ENCODE data around the gene GUCY1A2.

GUCY1A2 gene

GRCh38 chr11:106913141-106913540, 105.1 kb downstream of the GUCY1A2 start:
- H2BK12ac ChIP-seq (ENCODE audit: low read length), result no peak overlapping the region
- H4K91ac ChIP-seq (ENCODE audit: low read depth, low read length), result no peak overlapping the region
- no peaks in the 10 kb centered on the region for H3K79me1 ChIP-seq (ENCODE audit: low read length)
- H4K8ac ChIP-seq (ENCODE audit: low read depth, low read length), result no peak overlapping the region
- H3K4me1 ChIP-seq (ENCODE audit: control insufficient read depth in 1 of 2, insufficient read depth in 2 of 2, low read length in 2 of 2), result no peaks in the 10 kb centered on the region
- H2AK5ac ChIP-seq (ENCODE audit: low read length), result no peak overlapping the region
- peak in 1 of 2 donors; percentile 4 for DNase-seq
- no peak overlapping the region for H2BK120ac ChIP-seq (ENCODE audit: insufficient read depth, low read length, poor library complexity)
- no peak overlapping the region for H3K4me2 ChIP-seq (ENCODE audit: low read length)
- no peak overlapping the region for H3K4me3 ChIP-seq (ENCODE audit: low read depth, low read length)
- no peaks in the 10 kb centered on the region for H3K36me3 ChIP-seq (ENCODE audit: control insufficient read depth in 1 of 2, insufficient read depth in 2 of 2, low read length in 2 of 2)
- no peaks in the 10 kb centered on the region for H3K79me2 ChIP-seq (ENCODE audit: control insufficient read depth, insufficient read depth, low read length, poor library complexity)
- no peak overlapping the region for H3K27ac ChIP-seq (ENCODE audit: low read depth, low read length)
- no peak overlapping the region for H3K9ac ChIP-seq (ENCODE audit: low read length)
- no peak overlapping the region for H4K12ac ChIP-seq (ENCODE audit: low read depth, low read length)
- no CpG with 5 or more reads among the region's 2 CpGs for WGBS (ENCODE audit: extremely low coverage, insufficient coverage, insufficient read length)
- H3K23ac ChIP-seq (ENCODE audit: low read length), result no peak overlapping the region
- H3K27me3 ChIP-seq (ENCODE audit: insufficient read depth, low read length), result no peaks in the 10 kb centered on the region
- no peak overlapping the region for H3K4ac ChIP-seq (ENCODE audit: low read depth, low read length)
- no peaks in the 10 kb centered on the region for H3K9me3 ChIP-seq (ENCODE audit: insufficient read depth, low read depth, low read length)
- H2BK5ac ChIP-seq (ENCODE audit: low read depth, low read length, poor library complexity), result no peak overlapping the region
- no peak overlapping the region for H2AFZ ChIP-seq (ENCODE audit: insufficient read depth, low read length, poor library complexity)
- no peak overlapping the region for H3K14ac ChIP-seq (ENCODE audit: low read length)
- no peak overlapping the region for H3K18ac ChIP-seq (ENCODE audit: low read length)

- no peak overlapping the region for H2BK120ac ChIP-seq (ENCODE audit: insufficient read depth, low read length, poor library complexity)
- no peak overlapping the region for H4K12ac ChIP-seq (ENCODE audit: low read depth, low read length)
- H3K79me1 ChIP-seq (ENCODE audit: low read length), result no peaks in the 10 kb centered on the region
- WGBS (ENCODE audit: extremely low coverage, insufficient coverage, insufficient read length), result no CpG with 5 or more reads among the region's 2 CpGs
- no peaks in the 10 kb centered on the region for H3K79me2 ChIP-seq (ENCODE audit: control insufficient read depth, insufficient read depth, low read length, poor library complexity)
- no peak overlapping the region for H3K27ac ChIP-seq (ENCODE audit: low read depth, low read length)
- H4K8ac ChIP-seq (ENCODE audit: low read depth, low read length), result no peak overlapping the region
- H4K91ac ChIP-seq (ENCODE audit: low read depth, low read length), result no peak overlapping the region
- H3K27me3 ChIP-seq (ENCODE audit: insufficient read depth, low read length), result no peaks in the 10 kb centered on the region
- no peak overlapping the region for H2AK5ac ChIP-seq (ENCODE audit: low read length)
- H3K14ac ChIP-seq (ENCODE audit: low read length), result no peak overlapping the region
- H2BK5ac ChIP-seq (ENCODE audit: low read depth, low read length, poor library complexity), result no peak overlapping the region
- DNase-seq, result no peak
- H3K4me2 ChIP-seq (ENCODE audit: low read length), result no peak overlapping the region
- H3K9ac ChIP-seq (ENCODE audit: low read length), result no peak overlapping the region
- H3K9me3 ChIP-seq (ENCODE audit: insufficient read depth, low read depth, low read length), result no peaks in the 10 kb centered on the region
- H2AFZ ChIP-seq (ENCODE audit: insufficient read depth, low read length, poor library complexity), result no peak overlapping the region
- no peak overlapping the region for H3K4ac ChIP-seq (ENCODE audit: low read depth, low read length)
- H2BK12ac ChIP-seq (ENCODE audit: low read length), result no peak overlapping the region
- H3K4me3 ChIP-seq (ENCODE audit: low read depth, low read length), result no peak overlapping the region
- no peaks in the 10 kb centered on the region for H3K36me3 ChIP-seq (ENCODE audit: control insufficient read depth in 1 of 2, insufficient read depth in 2 of 2, low read length in 2 of 2)
- no peak overlapping the region for H3K23ac ChIP-seq (ENCODE audit: low read length)
- no peaks in the 10 kb centered on the region for H3K4me1 ChIP-seq (ENCODE audit: control insufficient read depth in 1 of 2, insufficient read depth in 2 of 2, low read length in 2 of 2)
- H3K18ac ChIP-seq (ENCODE audit: low read length), result no peak overlapping the region
Observed at GRCh38 chr11:106904826-106905225, 113.5 kb downstream of the GUCY1A2 start.

GRCh38 chr11:106889718-106890117, 128.6 kb downstream of the GUCY1A2 start:
- WGBS (ENCODE audit: extremely low coverage, insufficient coverage, insufficient read length), result no CpG with 5 or more reads among the region's 1 CpG
- Histone ChIP-seq H3K27ac (ENCODE audit: low read depth, low read length) (no peak overlapping the region), H3K4me3 (ENCODE audit: low read depth, low read length) (no peak overlapping the region), H3K27me3 (ENCODE audit: insufficient read depth, low read length) (no peaks in the 10 kb centered on the region), H3K79me1 (ENCODE audit: low read length) (no peaks in the 10 kb centered on the region), H4K12ac (ENCODE audit: low read depth, low read length) (no peak overlapping the region), H3K36me3 (ENCODE audit: control insufficient read depth in 1 of 2, insufficient read depth in 2 of 2, low read length in 2 of 2) (no peaks in the 10 kb centered on the region), H2AK5ac (ENCODE audit: low read length) (no peak overlapping the region), H3K4me2 (ENCODE audit: low read length) (no peak overlapping the region), H3K4me1 (ENCODE audit: control insufficient read depth in 1 of 2, insufficient read depth in 2 of 2, low read length in 2 of 2) (no peaks in the 10 kb centered on the region), H3K9ac (ENCODE audit: low read length) (no peak overlapping the region), H2BK5ac (ENCODE audit: low read depth, low read length, poor library complexity) (no peak overlapping the region), H3K23ac (ENCODE audit: low read length) (no peak overlapping the region), H2AFZ (ENCODE audit: insufficient read depth, low read length, poor library complexity) (no peak overlapping the region), H4K91ac (ENCODE audit: low read depth, low read length) (no peak overlapping the region), H2BK12ac (ENCODE audit: low read length) (no peak overlapping the region), H4K8ac (ENCODE audit: low read depth, low read length) (no peak overlapping the region), H2BK120ac (ENCODE audit: insufficient read depth, low read length, poor library complexity) (no peak overlapping the region), H3K9me3 (ENCODE audit: insufficient read depth, low read depth, low read length) (no peaks in the 10 kb centered on the region), H3K14ac (ENCODE audit: low read length) (no peak overlapping the region), H3K18ac (ENCODE audit: low read length) (no peak overlapping the region), H3K79me2 (ENCODE audit: control insufficient read depth, insufficient read depth, low read length, poor library complexity) (no peaks in the 10 kb centered on the region), H3K4ac (ENCODE audit: low read depth, low read length) (no peak overlapping the region)
- DNase-seq, result no peak

GRCh38 chr11:106888386-106888785, 129.9 kb downstream of the GUCY1A2 start:
- Histone ChIP-seq H4K91ac (ENCODE audit: low read depth, low read length) (no peak overlapping the region), H3K4me3 (ENCODE audit: low read depth, low read length) (no peak overlapping the region), H3K23ac (ENCODE audit: low read length) (no peak overlapping the region), H3K18ac (ENCODE audit: low read length) (no peak overlapping the region), H3K9ac (ENCODE audit: low read length) (no peak overlapping the region), H4K12ac (ENCODE audit: low read depth, low read length) (no peak overlapping the region), H2BK12ac (ENCODE audit: low read length) (no peak overlapping the region), H3K79me1 (ENCODE audit: low read length) (no peaks in the 10 kb centered on the region), H3K27me3 (ENCODE audit: insufficient read depth, low read length) (no peaks in the 10 kb centered on the region), H3K9me3 (ENCODE audit: insufficient read depth, low read depth, low read length) (no peaks in the 10 kb centered on the region), H4K8ac (ENCODE audit: low read depth, low read length) (no peak overlapping the region), H3K4me1 (ENCODE audit: control insufficient read depth in 1 of 2, insufficient read depth in 2 of 2, low read length in 2 of 2) (no peaks in the 10 kb centered on the region), H2AK5ac (ENCODE audit: low read length) (no peak overlapping the region), H2BK5ac (ENCODE audit: low read depth, low read length, poor library complexity) (no peak overlapping the region), H3K36me3 (ENCODE audit: control insufficient read depth in 1 of 2, insufficient read depth in 2 of 2, low read length in 2 of 2) (no peaks in the 10 kb centered on the region), H3K27ac (ENCODE audit: low read depth, low read length) (no peak overlapping the region), H3K4me2 (ENCODE audit: low read length) (no peak overlapping the region), H3K79me2 (ENCODE audit: control insufficient read depth, insufficient read depth, low read length, poor library complexity) (no peaks in the 10 kb centered on the region), H3K4ac (ENCODE audit: low read depth, low read length) (no peak overlapping the region), H2AFZ (ENCODE audit: insufficient read depth, low read length, poor library complexity) (no peak overlapping the region), H2BK120ac (ENCODE audit: insufficient read depth, low read length, poor library complexity) (no peak overlapping the region), H3K14ac (ENCODE audit: low read length) (no peak overlapping the region)
- no CpG with 5 or more reads among the region's 5 CpGs for WGBS (ENCODE audit: extremely low coverage, insufficient coverage, insufficient read length)
- DNase-seq, result no peak
